ENCODE results near the gene UGT1A10. TPM values are rescaled to one million over a fixed set of nuclear protein-coding genes. Genes with fewer than 3 reads are reported as not detected.
"Not testable (repeated sequence)": the region's sequence is repeated elsewhere in the genome, so short reads cannot be mapped to it uniquely, and the experiment has no call there.

The UGT1A10 gene
- total RNA-seq, 1 experiment from 2014 or later, result not detected

DNA sequence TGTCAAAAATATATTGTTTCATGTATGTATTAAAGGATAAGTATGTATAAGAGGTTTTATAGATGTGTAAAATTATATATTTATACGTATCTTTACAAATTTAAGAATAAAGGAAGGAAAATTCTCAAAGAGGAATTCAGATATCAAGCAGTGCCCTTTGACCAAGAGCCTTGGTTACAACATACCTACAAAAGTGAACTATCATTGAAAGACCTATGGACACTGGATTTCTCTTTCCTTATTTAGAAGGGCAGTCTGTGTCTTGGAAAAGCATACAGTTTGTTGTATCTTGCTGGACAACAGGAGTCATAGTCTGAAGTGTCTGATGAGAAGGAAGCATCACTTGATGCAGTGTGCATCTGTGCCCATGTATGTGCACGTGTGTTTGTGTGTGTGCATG, 47.8 kb upstream of the UGT1A10 start:
- H2AFZ ChIP-seq (ENCODE audit: low read length), result no peak overlapping the region
- WGBS (ENCODE audit: extremely low coverage, insufficient read length, low lambda C conversion rate), result no CpG with 5 or more reads among the region's 2 CpGs
- H3K9me3 ChIP-seq (ENCODE audit: control insufficient read depth, low read depth, low read length), result no peaks in the 10 kb centered on the region
- no peak overlapping the region for H4K5ac ChIP-seq (ENCODE audit: insufficient read length, low read depth, low read length)
- Mint-ChIP-seq H3K36me3 (ENCODE audit: insufficient read depth in 1 of 3, low read depth in 3 of 3) (peaks cover 0 to 11% (median 2%) of the 10 kb centered on the region in 3 experiments; a peak in 4 of 7 replicates), H3K27ac (no peak overlapping the region), H3K27me3 (ENCODE audit: low read depth) (peaks cover 2% of the 10 kb centered on the region; the same call in 1 of the 2 replicates), H3K4me3 (no peak overlapping the region), H3K4me1 (peaks cover 4 to 10% of the 10 kb centered on the region in 2 experiments), H3K9me3 (peaks cover 4 to 8% of the 10 kb centered on the region in 2 experiments; a peak in 3 of 5 replicates)
- no peaks in the 10 kb centered on the region for H3K4me1 ChIP-seq (ENCODE audit: insufficient read depth, low read length)
- no peak overlapping the region for H3K14ac ChIP-seq (ENCODE audit: insufficient read depth, low read length)
- H3T11ph ChIP-seq (ENCODE audit: low read length), result no peak overlapping the region
- H2BK5ac ChIP-seq (ENCODE audit: insufficient read length, low read length), result no peak overlapping the region
- H2AK5ac ChIP-seq (ENCODE audit: insufficient read length, low read length), result no peak overlapping the region
- H3K4ac ChIP-seq (ENCODE audit: low read depth, low read length), result no peak overlapping the region
- H3K56ac ChIP-seq (ENCODE audit: insufficient read length, low read depth, low read length), result no peak overlapping the region
- no peaks in the 10 kb centered on the region for H3K79me2 ChIP-seq (ENCODE audit: insufficient read depth, low read length)
- no peak overlapping the region for H2BK120ac ChIP-seq (ENCODE audit: low read depth, low read length, poor library complexity, severe bottlenecking)
- H3K18ac ChIP-seq (ENCODE audit: insufficient read length, low read depth, low read length), result no peak overlapping the region
- no peaks in the 10 kb centered on the region for H3K27me3 ChIP-seq (ENCODE audit: insufficient read depth, low read length)
- no peak overlapping the region for H3K9ac ChIP-seq (ENCODE audit: extremely low read depth, insufficient read length, low read length)
- H4K91ac ChIP-seq (ENCODE audit: insufficient read length, low read depth, low read length), result no peak overlapping the region
- H2BK20ac ChIP-seq (ENCODE audit: low read depth, low read length, poor library complexity, severe bottlenecking), result no peak overlapping the region
- DNase-seq, result no peak
- no peak overlapping the region for H3K27ac ChIP-seq (ENCODE audit: insufficient read length, low read depth, low read length)
- TF ChIP-seq, protein P1, sequence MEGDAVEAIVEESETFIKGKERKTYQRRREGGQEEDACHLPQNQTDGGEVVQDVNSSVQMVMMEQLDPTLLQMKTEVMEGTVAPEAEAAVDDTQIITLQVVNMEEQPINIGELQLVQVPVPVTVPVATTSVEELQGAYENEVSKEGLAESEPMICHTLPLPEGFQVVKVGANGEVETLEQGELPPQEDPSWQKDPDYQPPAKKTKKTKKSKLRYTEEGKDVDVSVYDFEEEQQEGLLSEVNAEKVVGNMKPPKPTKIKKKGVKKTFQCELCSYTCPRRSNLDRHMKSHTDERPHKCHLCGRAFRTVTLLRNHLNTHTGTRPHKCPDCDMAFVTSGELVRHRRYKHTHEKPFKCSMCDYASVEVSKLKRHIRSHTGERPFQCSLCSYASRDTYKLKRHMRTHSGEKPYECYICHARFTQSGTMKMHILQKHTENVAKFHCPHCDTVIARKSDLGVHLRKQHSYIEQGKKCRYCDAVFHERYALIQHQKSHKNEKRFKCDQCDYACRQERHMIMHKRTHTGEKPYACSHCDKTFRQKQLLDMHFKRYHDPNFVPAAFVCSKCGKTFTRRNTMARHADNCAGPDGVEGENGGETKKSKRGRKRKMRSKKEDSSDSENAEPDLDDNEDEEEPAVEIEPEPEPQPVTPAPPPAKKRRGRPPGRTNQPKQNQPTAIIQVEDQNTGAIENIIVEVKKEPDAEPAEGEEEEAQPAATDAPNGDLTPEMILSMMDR (conservative IDR thresholded peaks at IDR 0.05), result no peak
- no peak overlapping the region for H2BK12ac ChIP-seq (ENCODE audit: insufficient read length, low read depth, low read length)
- no peak overlapping the region for H3K4me2 ChIP-seq (ENCODE audit: insufficient read depth, insufficient read length, low read length)
- no peaks in the 10 kb centered on the region for H3K23me2 ChIP-seq (ENCODE audit: insufficient read length, low read depth, low read length, poor library complexity, severe bottlenecking)
- no peak overlapping the region for H4K8ac ChIP-seq (replicated peaks; ENCODE audit: insufficient read length, low read depth, low read length)
- no peaks in the 10 kb centered on the region for H4K20me1 ChIP-seq (ENCODE audit: control insufficient read depth, insufficient read depth, insufficient read length)
- H3K23ac ChIP-seq (ENCODE audit: insufficient read length, low read depth, low read length), result no peak overlapping the region
- H3K79me1 ChIP-seq (ENCODE audit: insufficient read depth, low read depth, low read length, poor library complexity, severe bottlenecking), result no peaks in the 10 kb centered on the region
- no peak overlapping the region for H2BK15ac ChIP-seq (ENCODE audit: low read depth, low read length)

DNA sequence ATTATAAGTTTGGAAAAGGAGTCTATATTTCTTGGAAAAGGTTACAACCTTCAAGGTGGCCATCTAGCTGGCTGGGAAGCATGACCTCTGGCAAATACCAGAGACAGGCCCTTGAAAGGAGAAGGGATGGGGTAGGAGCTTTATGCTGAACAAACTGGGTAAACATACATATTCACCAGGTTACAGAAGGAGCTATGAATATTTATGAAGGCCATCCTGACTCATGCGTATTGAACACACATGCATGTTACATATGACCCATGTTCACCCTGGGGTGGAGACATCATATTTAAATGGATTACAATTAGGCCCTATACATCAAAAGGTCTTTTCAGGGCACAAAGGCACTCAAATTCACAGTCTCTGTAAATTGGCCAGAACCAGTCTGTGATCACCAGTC, 43.5 kb upstream of the UGT1A10 start:
- not testable (repeated sequence) for H2BK120ac ChIP-seq (ENCODE audit: low read depth, low read length, poor library complexity, severe bottlenecking); H3T11ph ChIP-seq (ENCODE audit: low read length); H3K4me1 Mint-ChIP-seq; H3K4ac ChIP-seq (ENCODE audit: low read depth, low read length); H4K20me1 ChIP-seq (ENCODE audit: control insufficient read depth, insufficient read depth, insufficient read length); H3K27me3 Mint-ChIP-seq (ENCODE audit: low read depth); H3K4me2 ChIP-seq (ENCODE audit: insufficient read depth, insufficient read length, low read length); H3K18ac ChIP-seq (ENCODE audit: insufficient read length, low read depth, low read length); H2AFZ ChIP-seq (ENCODE audit: low read length); H3K14ac ChIP-seq (ENCODE audit: insufficient read depth, low read length); DNase-seq; H3K27ac ChIP-seq (ENCODE audit: insufficient read length, low read depth, low read length); H2BK15ac ChIP-seq (ENCODE audit: low read depth, low read length); H4K8ac ChIP-seq (replicated peaks; ENCODE audit: insufficient read length, low read depth, low read length); H3K9ac ChIP-seq (ENCODE audit: extremely low read depth, insufficient read length, low read length); H3K23me2 ChIP-seq (ENCODE audit: insufficient read length, low read depth, low read length, poor library complexity, severe bottlenecking); H3K27ac Mint-ChIP-seq; H2AK5ac ChIP-seq (ENCODE audit: insufficient read length, low read length); H3K4me3 Mint-ChIP-seq; H3K27me3 ChIP-seq (ENCODE audit: insufficient read depth, low read length); H4K91ac ChIP-seq (ENCODE audit: insufficient read length, low read depth, low read length); H3K36me3 Mint-ChIP-seq (ENCODE audit: insufficient read depth in 1 of 3, low read depth in 3 of 3); H3K56ac ChIP-seq (ENCODE audit: insufficient read length, low read depth, low read length); H2BK5ac ChIP-seq (ENCODE audit: insufficient read length, low read length); H2BK12ac ChIP-seq (ENCODE audit: insufficient read length, low read depth, low read length); H3K9me3 ChIP-seq (ENCODE audit: control insufficient read depth, low read depth, low read length); H3K79me1 ChIP-seq (ENCODE audit: insufficient read depth, low read depth, low read length, poor library complexity, severe bottlenecking); H3K4me1 ChIP-seq (ENCODE audit: insufficient read depth, low read length); H3K79me2 ChIP-seq (ENCODE audit: insufficient read depth, low read length); H4K5ac ChIP-seq (ENCODE audit: insufficient read length, low read depth, low read length); H2BK20ac ChIP-seq (ENCODE audit: low read depth, low read length, poor library complexity, severe bottlenecking); H3K23ac ChIP-seq (ENCODE audit: insufficient read length, low read depth, low read length)
- no CpG with 5 or more reads among the region's 1 CpG for WGBS (ENCODE audit: extremely low coverage, insufficient read length, low lambda C conversion rate)
- peaks cover 5 to 15% of the 10 kb centered on the region in 2 experiments; a peak in 4 of 5 replicates for H3K9me3 Mint-ChIP-seq
